ENCODE results near the gene U2AF1. TPM values are rescaled to one million over a fixed set of nuclear protein-coding genes. Genes with fewer than 3 reads are reported as not detected.
"Not testable (repeated sequence)": the region's sequence is repeated elsewhere in the genome, so short reads cannot be mapped to it uniquely, and the experiment has no call there.

U2AF1 gene, protein sequence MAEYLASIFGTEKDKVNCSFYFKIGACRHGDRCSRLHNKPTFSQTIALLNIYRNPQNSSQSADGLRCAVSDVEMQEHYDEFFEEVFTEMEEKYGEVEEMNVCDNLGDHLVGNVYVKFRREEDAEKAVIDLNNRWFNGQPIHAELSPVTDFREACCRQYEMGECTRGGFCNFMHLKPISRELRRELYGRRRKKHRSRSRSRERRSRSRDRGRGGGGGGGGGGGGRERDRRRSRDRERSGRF
- 8.7 and 11.6 TPM in 2 replicates for total RNA-seq

DNA sequence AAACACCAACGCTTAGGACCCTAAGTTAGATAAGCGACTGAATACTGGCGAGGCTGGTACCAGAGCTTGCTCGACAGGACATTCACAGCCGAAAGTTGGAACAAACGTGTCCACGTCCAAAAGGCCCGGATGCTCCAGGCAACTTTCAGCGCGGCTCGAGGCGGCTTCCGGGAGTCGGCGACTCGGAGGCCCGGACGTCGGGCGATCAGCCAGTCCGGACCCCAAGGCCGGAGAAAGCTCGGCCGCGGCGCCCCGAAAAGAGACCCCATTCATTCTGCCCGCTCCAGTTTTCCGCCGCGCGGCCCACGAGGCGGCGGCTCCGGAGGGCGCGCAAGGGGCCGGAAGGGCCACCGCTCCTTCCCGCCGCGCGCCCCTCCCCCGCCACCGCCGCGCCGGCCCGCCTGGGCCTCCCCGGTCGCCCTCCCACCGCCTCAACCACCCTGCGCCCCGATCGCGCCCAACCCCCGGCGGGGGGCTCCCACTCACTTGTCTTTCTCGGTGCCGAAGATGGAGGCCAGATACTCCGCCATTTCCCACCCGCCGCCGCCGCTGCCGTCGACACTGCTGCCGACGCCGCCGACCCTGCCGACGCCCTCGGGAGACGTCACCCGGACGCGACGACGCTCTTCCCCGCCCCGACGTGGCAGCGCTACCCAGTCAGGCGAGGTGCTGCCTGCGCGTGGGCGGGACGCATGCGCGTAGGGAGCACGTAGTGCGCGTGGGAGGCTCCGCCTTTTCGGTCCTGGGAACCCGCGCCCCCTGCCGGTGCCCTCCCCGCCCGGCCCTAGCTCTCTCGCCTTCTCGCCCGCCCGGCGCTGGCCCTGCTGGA is at the start of gene U2AF1:
TSS of gene U2AF1 (minus strand) at position 606 of the 829 bp plus-strand sequence. CDS start at position 530, 76 bp downstream.
- not testable (repeated sequence) for H3K4me3 Mint-ChIP-seq (ENCODE audit: low read depth); H3K9me3 Mint-ChIP-seq; H3K27me3 Mint-ChIP-seq (ENCODE audit: low read depth)

DNA sequence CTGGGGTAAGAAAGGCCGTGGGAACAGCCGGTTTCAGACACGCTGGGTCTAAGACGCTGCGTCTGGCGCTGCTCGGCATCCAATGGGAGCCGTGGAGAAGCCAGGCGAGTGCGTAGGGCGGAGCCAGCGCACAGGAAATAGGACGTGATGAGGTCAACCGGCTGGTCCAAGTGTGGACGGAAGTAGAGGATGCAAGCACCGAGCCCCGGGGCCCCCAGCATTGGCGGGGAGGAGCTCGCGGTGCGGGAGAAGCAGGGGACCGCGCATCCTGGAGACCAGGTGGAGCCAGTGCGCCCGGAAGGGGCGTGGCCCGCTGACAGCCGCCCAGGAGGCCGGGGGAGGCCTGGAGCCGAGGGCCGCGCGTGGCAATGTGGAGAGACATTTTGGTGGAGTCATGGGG is 46.2 kb upstream of the U2AF1 start:
- H3K9me3 Mint-ChIP-seq; H3K4me1 Mint-ChIP-seq (ENCODE audit: low read depth); H3K36me3 Mint-ChIP-seq (ENCODE audit: low read depth); H3K27ac Mint-ChIP-seq; DNase-seq (ENCODE audit: low spot score); H3K4me3 Mint-ChIP-seq (ENCODE audit: low read depth); H3K27me3 Mint-ChIP-seq (ENCODE audit: low read depth); intact Hi-C loops (cut with micrococcal nuclease): not testable (repeated sequence)

More for the DNA sequence above, at the start of gene U2AF1:
- H3K36me3 Mint-ChIP-seq (ENCODE audit: low read depth); DNase-seq (ENCODE audit: low spot score); H3K4me1 Mint-ChIP-seq (ENCODE audit: low read depth); intact Hi-C loops (cut with micrococcal nuclease); H3K27ac Mint-ChIP-seq: not testable (repeated sequence)

DNA sequence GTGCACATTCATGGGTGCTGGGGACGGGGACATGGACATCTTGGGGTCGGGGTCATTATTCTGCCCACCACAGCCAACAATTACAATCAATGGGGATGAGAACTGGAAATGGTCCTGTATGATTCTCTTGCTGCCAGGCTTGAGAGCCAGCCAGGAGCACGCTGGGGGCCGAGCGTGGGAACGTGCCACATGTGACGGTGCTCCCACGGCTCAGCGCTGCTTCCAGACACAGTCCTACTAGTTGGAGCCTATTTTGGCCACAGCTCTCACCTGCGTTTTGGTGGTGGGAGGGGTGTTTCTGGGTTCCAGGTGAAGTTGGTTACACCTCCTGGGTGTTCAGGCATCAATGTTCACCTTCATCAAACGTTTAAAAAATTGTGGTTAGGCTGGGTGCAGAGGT is 42.0 kb upstream of the U2AF1 start:
- H3K36me3 Mint-ChIP-seq (ENCODE audit: low read depth); H3K4me3 Mint-ChIP-seq (ENCODE audit: low read depth); H3K9me3 Mint-ChIP-seq; H3K27ac Mint-ChIP-seq; H3K4me1 Mint-ChIP-seq (ENCODE audit: low read depth); H3K27me3 Mint-ChIP-seq (ENCODE audit: low read depth); intact Hi-C loops (cut with micrococcal nuclease); DNase-seq (ENCODE audit: low spot score): not testable (repeated sequence)

DNA sequence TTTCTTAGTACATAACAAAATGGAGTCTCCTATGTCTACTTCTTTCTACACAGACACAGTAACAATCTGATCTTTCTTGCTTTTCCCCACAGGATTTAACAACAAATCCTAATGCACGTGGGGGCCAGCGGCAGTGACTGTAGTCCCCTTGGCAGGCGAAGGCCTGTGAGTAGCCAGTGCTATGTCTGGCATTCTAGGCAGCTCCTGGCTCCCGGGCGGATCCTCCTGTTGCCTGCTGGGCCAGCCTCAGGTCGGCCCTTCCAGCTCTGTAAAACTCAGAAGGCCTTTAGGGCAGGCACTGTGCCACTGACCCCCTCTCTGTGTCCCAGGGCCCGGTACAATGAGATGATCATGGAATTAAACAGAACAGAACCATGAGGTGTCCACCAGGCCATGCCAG is 40.6 kb upstream of the U2AF1 start:
- intact Hi-C loops (cut with micrococcal nuclease); DNase-seq (ENCODE audit: low spot score); H3K4me3 Mint-ChIP-seq (ENCODE audit: low read depth); H3K9me3 Mint-ChIP-seq; H3K27ac Mint-ChIP-seq; H3K36me3 Mint-ChIP-seq (ENCODE audit: low read depth); H3K4me1 Mint-ChIP-seq (ENCODE audit: low read depth); H3K27me3 Mint-ChIP-seq (ENCODE audit: low read depth): not testable (repeated sequence)

DNA sequence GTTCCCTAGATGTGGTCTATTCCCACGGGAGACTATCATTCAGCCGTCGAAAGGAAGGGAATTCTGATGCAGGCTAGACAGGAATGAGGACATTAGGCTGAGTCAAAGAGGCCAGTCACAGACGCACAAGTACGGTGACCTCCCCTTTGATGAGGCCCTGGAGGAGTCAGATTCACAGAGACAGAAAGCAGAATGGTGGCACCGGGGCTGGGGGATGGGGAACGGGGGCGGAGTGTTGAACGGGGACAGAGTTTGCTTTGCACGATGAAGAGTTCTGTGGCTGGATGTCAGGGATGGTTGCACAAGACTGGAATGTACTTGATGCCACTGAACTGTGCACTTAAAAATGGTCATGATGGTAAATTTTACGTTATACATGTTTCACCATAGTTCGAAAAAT is 39.3 kb upstream of the U2AF1 start:
- H3K36me3 Mint-ChIP-seq (ENCODE audit: low read depth); H3K27ac Mint-ChIP-seq; H3K9me3 Mint-ChIP-seq; DNase-seq (ENCODE audit: low spot score); H3K4me1 Mint-ChIP-seq (ENCODE audit: low read depth); intact Hi-C loops (cut with micrococcal nuclease); H3K27me3 Mint-ChIP-seq (ENCODE audit: low read depth); H3K4me3 Mint-ChIP-seq (ENCODE audit: low read depth): not testable (repeated sequence)

DNA sequence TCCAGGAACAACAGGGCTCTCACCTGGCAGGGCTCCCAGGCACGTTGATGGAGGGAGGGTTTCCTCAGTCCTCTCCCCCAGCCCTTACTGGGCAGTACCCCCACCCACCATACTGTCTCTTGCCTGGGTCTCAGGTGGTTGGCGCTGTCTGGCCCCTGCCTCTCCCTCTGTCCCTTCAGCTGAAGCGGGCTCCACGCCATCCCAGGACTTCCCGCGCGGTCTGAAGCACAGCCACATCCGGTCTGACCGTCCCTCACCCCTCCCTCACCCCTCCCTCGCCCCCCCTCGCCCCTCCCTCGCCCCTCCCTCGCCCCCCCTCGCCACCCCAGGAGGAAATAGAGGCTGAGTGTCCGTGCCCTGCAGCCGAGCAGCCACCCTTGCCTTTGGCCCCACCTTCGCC is 34.0 kb upstream of the U2AF1 start:
- intact Hi-C loops (cut with micrococcal nuclease); H3K27me3 Mint-ChIP-seq (ENCODE audit: low read depth); H3K4me3 Mint-ChIP-seq (ENCODE audit: low read depth); H3K27ac Mint-ChIP-seq; H3K4me1 Mint-ChIP-seq (ENCODE audit: low read depth); H3K36me3 Mint-ChIP-seq (ENCODE audit: low read depth); DNase-seq (ENCODE audit: low spot score); H3K9me3 Mint-ChIP-seq: not testable (repeated sequence)

DNA sequence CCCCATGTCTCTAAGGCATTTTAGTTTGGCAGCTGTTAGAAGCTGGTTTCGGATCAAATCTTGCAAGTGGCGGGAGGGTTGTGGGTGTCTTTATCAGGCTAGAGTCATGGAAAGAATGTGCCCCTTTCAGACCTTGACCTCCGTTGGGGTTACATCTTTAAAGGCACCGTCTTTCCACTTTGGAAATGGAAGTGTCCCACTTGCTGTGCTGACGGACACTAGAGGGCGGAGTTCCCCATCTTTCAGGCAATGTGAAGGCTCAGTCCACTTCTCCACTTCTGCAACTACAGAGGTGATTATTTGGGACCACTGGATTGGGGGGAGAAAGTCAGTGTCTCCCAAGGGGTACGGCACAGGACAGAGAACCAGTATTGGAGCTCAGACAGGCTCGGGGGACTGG is 31.6 kb upstream of the U2AF1 start:
- H3K27me3 Mint-ChIP-seq (ENCODE audit: low read depth); intact Hi-C loops (cut with micrococcal nuclease): not testable (repeated sequence)

DNA sequence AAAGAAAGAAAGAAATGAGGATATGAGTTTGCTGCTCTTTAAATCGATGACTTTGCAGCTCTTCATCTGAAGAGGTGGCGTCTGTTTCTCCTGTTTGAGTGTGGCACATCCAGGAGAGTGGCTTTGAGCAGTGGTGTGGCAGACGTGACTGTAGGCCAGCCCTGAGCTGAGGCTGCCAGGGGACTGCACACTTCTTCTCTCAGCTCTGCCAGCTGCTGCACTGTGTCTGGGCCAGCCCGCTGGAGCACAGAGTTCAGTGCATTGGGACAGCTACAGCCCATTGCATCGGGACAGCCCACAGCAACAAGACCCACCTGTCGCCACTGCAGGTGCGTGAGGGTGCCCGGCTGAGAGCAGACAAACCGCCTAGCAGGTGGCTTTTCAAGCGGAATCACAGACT is 27.1 kb upstream of the U2AF1 start:
- intact Hi-C loops (cut with micrococcal nuclease); H3K4me3 Mint-ChIP-seq (ENCODE audit: low read depth); H3K36me3 Mint-ChIP-seq (ENCODE audit: low read depth): not testable (repeated sequence)

More for the DNA sequence above, 31.6 kb upstream of the U2AF1 start:
- not testable (repeated sequence) for H3K27ac Mint-ChIP-seq; H3K36me3 Mint-ChIP-seq (ENCODE audit: low read depth); H3K4me3 Mint-ChIP-seq (ENCODE audit: low read depth); H3K9me3 Mint-ChIP-seq; H3K4me1 Mint-ChIP-seq (ENCODE audit: low read depth); DNase-seq (ENCODE audit: low spot score)

DNA sequence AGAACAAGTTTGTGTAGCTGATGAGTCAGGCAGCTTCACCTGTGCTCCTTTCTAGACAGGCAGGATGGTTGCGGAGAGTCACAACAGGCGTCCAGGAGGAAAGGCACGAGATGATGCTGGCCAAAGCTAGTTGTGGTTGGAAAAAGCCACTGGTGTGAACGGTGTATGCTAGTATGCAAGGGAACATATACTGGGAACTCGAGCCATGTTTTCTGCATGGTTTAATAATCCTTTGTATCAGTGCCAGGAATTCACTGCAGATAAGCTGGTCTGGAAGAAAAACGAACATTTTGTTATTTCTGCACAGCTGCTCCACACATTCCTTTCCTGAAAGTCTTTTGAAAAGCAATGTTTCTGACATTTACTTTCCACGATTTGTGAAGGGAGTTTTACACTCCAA is 22.7 kb upstream of the U2AF1 start:
- H3K4me3 Mint-ChIP-seq (ENCODE audit: low read depth); H3K36me3 Mint-ChIP-seq (ENCODE audit: low read depth); H3K27ac Mint-ChIP-seq; H3K9me3 Mint-ChIP-seq; H3K27me3 Mint-ChIP-seq (ENCODE audit: low read depth); DNase-seq (ENCODE audit: low spot score); H3K4me1 Mint-ChIP-seq (ENCODE audit: low read depth); intact Hi-C loops (cut with micrococcal nuclease): not testable (repeated sequence)

More for the DNA sequence above, 27.1 kb upstream of the U2AF1 start:
- H3K9me3 Mint-ChIP-seq; H3K27ac Mint-ChIP-seq; H3K27me3 Mint-ChIP-seq (ENCODE audit: low read depth); H3K4me1 Mint-ChIP-seq (ENCODE audit: low read depth); DNase-seq (ENCODE audit: low spot score): not testable (repeated sequence)

DNA sequence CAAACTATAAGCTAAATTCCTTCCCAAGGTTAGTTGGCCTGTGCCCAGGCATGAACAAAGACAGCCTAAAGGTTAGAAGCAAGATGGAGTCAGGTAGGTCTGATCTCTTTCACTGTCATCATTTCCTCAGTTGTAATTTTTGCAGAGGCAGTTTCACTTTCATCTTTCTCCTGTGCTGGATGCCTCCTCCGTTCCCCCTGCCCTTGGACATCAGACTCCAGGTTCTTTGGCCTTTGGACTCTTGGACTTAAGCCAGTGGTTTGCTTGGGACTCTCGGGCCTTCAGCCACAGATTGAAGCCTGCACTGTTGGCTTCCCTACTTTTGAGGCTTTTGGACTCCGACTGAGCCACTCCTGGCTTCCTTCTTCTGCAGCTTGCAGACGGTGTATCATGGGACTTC is 8.6 kb upstream of the U2AF1 start:
- H3K27me3 Mint-ChIP-seq (ENCODE audit: low read depth); intact Hi-C loops (cut with micrococcal nuclease); H3K27ac Mint-ChIP-seq; DNase-seq (ENCODE audit: low spot score); H3K4me3 Mint-ChIP-seq (ENCODE audit: low read depth); H3K36me3 Mint-ChIP-seq (ENCODE audit: low read depth); H3K4me1 Mint-ChIP-seq (ENCODE audit: low read depth); H3K9me3 Mint-ChIP-seq: not testable (repeated sequence)

DNA sequence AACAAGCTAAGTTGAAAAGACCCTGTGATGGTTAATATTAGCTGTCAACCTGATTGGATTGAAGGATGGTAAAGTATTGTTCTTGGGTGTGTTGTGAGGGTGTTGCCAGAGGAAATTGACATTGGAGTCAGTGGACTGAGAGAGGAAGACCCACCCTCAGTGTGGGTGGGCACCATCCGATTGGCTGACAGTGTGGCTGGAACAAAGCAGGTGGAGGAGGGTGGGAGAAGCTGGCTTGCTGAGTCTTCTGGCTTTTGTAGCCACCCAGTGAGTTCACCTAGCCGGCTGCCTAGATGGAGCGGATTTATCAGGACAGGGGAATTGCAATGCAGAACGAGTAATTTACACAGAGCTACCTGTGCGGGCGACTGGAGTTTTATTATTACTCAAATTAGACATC is 7.1 kb upstream of the U2AF1 start:
- DNase-seq (ENCODE audit: low spot score); H3K4me1 Mint-ChIP-seq (ENCODE audit: low read depth); H3K9me3 Mint-ChIP-seq; intact Hi-C loops (cut with micrococcal nuclease); H3K27ac Mint-ChIP-seq; H3K36me3 Mint-ChIP-seq (ENCODE audit: low read depth); H3K27me3 Mint-ChIP-seq (ENCODE audit: low read depth); H3K4me3 Mint-ChIP-seq (ENCODE audit: low read depth): not testable (repeated sequence)

DNA sequence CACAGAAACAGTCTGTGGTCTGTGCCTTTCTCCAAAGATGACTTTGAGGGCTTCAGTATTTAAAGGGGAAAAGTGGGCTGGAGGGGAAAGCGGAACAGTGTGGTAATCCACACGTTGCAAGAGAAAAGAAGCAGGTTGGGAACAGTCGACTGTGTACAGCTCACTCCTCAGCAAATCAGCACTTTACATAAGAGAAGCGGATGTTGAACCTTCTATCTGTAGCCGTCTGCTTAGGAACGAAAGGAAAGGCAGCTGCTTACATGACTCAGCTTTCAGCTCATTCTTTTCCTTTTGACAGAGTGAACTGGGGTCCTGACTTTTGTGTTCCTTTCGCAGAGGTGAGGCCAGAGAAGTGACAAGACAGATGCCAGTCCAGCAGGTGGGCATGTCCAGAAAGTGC is 1.6 kb upstream of the U2AF1 start:
- H3K36me3 Mint-ChIP-seq (ENCODE audit: low read depth); H3K27ac Mint-ChIP-seq; H3K27me3 Mint-ChIP-seq (ENCODE audit: low read depth); H3K4me3 Mint-ChIP-seq (ENCODE audit: low read depth); H3K9me3 Mint-ChIP-seq; intact Hi-C loops (cut with micrococcal nuclease); DNase-seq (ENCODE audit: low spot score); H3K4me1 Mint-ChIP-seq (ENCODE audit: low read depth): not testable (repeated sequence)

DNA sequence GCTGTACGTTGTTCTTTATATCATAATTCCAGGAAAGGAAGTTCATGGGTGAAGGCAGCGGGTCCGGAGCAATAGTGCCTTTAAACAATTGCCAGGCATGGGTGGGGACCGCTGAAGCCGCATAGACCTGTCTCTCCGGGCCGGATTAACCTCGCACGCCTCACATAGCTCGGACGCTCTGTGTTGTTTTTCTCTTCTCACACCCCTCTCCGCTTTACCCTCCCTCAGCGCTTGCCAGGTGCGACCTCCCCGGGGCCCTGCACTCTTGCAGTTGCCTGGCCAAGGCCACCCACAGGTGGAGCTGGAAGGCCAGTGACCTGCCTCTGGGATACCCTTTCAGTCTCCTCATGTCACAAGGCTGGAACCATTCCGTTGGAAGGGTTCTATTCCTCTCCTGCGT is 807 bp upstream of the U2AF1 start:
- H3K9me3 Mint-ChIP-seq; H3K27me3 Mint-ChIP-seq (ENCODE audit: low read depth); H3K4me3 Mint-ChIP-seq (ENCODE audit: low read depth); H3K27ac Mint-ChIP-seq; DNase-seq (ENCODE audit: low spot score); H3K36me3 Mint-ChIP-seq (ENCODE audit: low read depth); intact Hi-C loops (cut with micrococcal nuclease); H3K4me1 Mint-ChIP-seq (ENCODE audit: low read depth): not testable (repeated sequence)

All from activated T-helper 2 cell treated with anti-CD3 and anti-CD28 coated beads, Interferon-gamma antibody, Interleukin-2, Interleukin-4, amounts not matched to agents 10 μg/mL and 5 μg/mL and 100 μg/mL, durations not matched to agents 14 hours and 24 hours and 36 hours (primary cell).